ENCODE results near the gene PATZ1. TPM values are rescaled to one million over a fixed set of nuclear protein-coding genes. Genes with fewer than 3 reads are reported as not detected.
A peak's percentile ranks its signal among the peaks of the same experiment; 100 is the strongest.
"Not testable (repeated sequence)": the region's sequence is repeated elsewhere in the genome, so short reads cannot be mapped to it uniquely, and the experiment has no call there.

The PATZ1 gene
- total RNA-seq, 1 donor from 2014 or later, result 9.9 TPM

- DNase-seq, result no peak
- no peak for ATAC-seq (ENCODE audit: poor library complexity)
- intact Hi-C loops (cut with DNase I), result no loop called here
These were observed 17.6 kb downstream of the PATZ1 start for GRCh38 chr22:31328544-31328960.

- intact Hi-C loops (cut with DNase I), result no loop called here
- DNase-seq (no peak), ATAC-seq (ENCODE audit: poor library complexity) (peak; percentile 64)
These were observed 18.2 kb downstream of the PATZ1 start for GRCh38 chr22:31327806-31328543.

- intact Hi-C loops (cut with DNase I), result no loop called here
- no peak for ATAC-seq (ENCODE audit: poor library complexity)
- no peak for DNase-seq
These were observed 19.3 kb downstream of the PATZ1 start for GRCh38 chr22:31326877-31327276.

GRCh38 chr22:31323578-31324550 lies 22.3 kb downstream of the PATZ1 start:
- intact Hi-C loops (cut with DNase I), result no loop called here
- DNase-seq (no peak), ATAC-seq (ENCODE audit: poor library complexity) (no peak)

GRCh38 chr22:31321421-31321820 lies 24.7 kb downstream of the PATZ1 start:
- ATAC-seq (ENCODE audit: poor library complexity) (no peak), DNase-seq (no peak)
- intact Hi-C loops (cut with DNase I), result no loop called here

GRCh38 chr22:31314220-31314619 lies 31.9 kb downstream of the PATZ1 start:
- ATAC-seq (ENCODE audit: poor library complexity); intact Hi-C loops (cut with DNase I); DNase-seq: not testable (repeated sequence)

- peak; percentile 55 for DNase-seq
- intact Hi-C loops (cut with DNase I), result no loop called here
- peak; percentile 95 for ATAC-seq (ENCODE audit: poor library complexity)
These were observed 32.6 kb downstream of the PATZ1 start for GRCh38 chr22:31313366-31314147.

- intact Hi-C loops (cut with DNase I), result no loop called here
- no peak for DNase-seq
- no peak for ATAC-seq (ENCODE audit: poor library complexity)
These were observed 38.0 kb downstream of the PATZ1 start for GRCh38 chr22:31308181-31308580.

GRCh38 chr22:31305194-31305593 lies 41.0 kb downstream of the PATZ1 start:
- ATAC-seq (ENCODE audit: poor library complexity), result no peak
- DNase-seq, result no peak
- intact Hi-C loops (cut with DNase I), result no loop called here

- DNase-seq (no peak), ATAC-seq (ENCODE audit: poor library complexity) (no peak)
- intact Hi-C loops (cut with DNase I), result no loop called here
These were observed 43.6 kb downstream of the PATZ1 start for GRCh38 chr22:31302537-31302936.

- intact Hi-C loops (cut with DNase I), result no loop called here
- ATAC-seq (ENCODE audit: poor library complexity) (no peak), DNase-seq (no peak)
These were observed 44.1 kb downstream of the PATZ1 start for GRCh38 chr22:31302006-31302405.

- ATAC-seq (ENCODE audit: poor library complexity), result no peak
- intact Hi-C loops (cut with DNase I), result no loop called here
These were observed 45.2 kb downstream of the PATZ1 start for GRCh38 chr22:31300896-31301295.

GRCh38 chr22:31295831-31296657 lies 50.1 kb downstream of the PATZ1 start:
- no peak for DNase-seq
- intact Hi-C loops (cut with DNase I), result no loop called here
- ATAC-seq (ENCODE audit: poor library complexity), result no peak

More at GRCh38 chr22:31300896-31301295, 45.2 kb downstream of the PATZ1 start:
- DNase-seq, result no peak

GRCh38 chr22:31295360-31295759 lies 50.8 kb downstream of the PATZ1 start:
- ATAC-seq (ENCODE audit: poor library complexity), result no peak
- DNase-seq, result no peak
- intact Hi-C loops (cut with DNase I), result no loop called here

GRCh38 chr22:31292236-31292989 lies 53.7 kb downstream of the PATZ1 start, which contains the start of gene PIK3IP1:
Gene PIK3IP1, minus strand, starts transcription at chr22:31292488. Its CDS starts 144 bp downstream, at chr22:31292344.
- intact Hi-C loops (cut with DNase I), result no loop called here
- ATAC-seq (ENCODE audit: poor library complexity) (peak; percentile 75), DNase-seq (peak; percentile 92)

- DNase-seq (no peak), ATAC-seq (ENCODE audit: poor library complexity) (peak; percentile 0)
- intact Hi-C loops (cut with DNase I), result no loop called here
These were observed 54.5 kb downstream of the PATZ1 start for GRCh38 chr22:31291481-31292235.

Measured in Right ventricle myocardium superior (tissue), 1 donor.